Endodermal cell (in vitro differentiated cells): ENCODE data around the gene PTPRT. TPM values are rescaled to one million over a fixed set of nuclear protein-coding genes. Genes with fewer than 3 reads are reported as not detected.

Experiments
- DNase-seq: peaks from one replicate; pipeline ENCODE4 v3.0.0-alpha.2; 2017
- H3K27ac ChIP-seq: 2 replicates; pipeline ENCODE4 v1.5.1; 2013; ENCODE audit warnings: mild to moderate bottlenecking, low read depth, low read length, moderate library complexity
- H3K27me3 ChIP-seq: 2 replicates; pipeline ENCODE4 v1.6.1; 2013; ENCODE audit warnings: mild to moderate bottlenecking, low read length, moderate library complexity; ENCODE audit not compliant: insufficient read depth, control insufficient read depth, poor library complexity, severe bottlenecking
- H3K36me3 ChIP-seq: 2 replicates; pipeline ENCODE4 v1.7.0; 2013; ENCODE audit warnings: mild to moderate bottlenecking, low read length, moderate library complexity; ENCODE audit not compliant: control insufficient read depth, insufficient read depth
- H3K4me1 ChIP-seq: one replicate; pipeline ENCODE4 v1.7.0; 2013; ENCODE audit warnings: low read length; ENCODE audit not compliant: control insufficient read depth, insufficient read depth
- H3K4me3 ChIP-seq: 2 replicates; pipeline ENCODE4 v1.5.1; 2013; ENCODE audit warnings: mild to moderate bottlenecking, low read length, moderate library complexity
- H3K9ac ChIP-seq: 2 replicates; pipeline ENCODE4 v1.6.1; 2013; ENCODE audit warnings: mild to moderate bottlenecking, low read length, moderate library complexity; ENCODE audit not compliant: poor library complexity, severe bottlenecking; ENCODE audit errors: extremely low read depth
- H3K9me3 ChIP-seq: 2 replicates; pipeline ENCODE4 v1.6.1; 2013; ENCODE audit warnings: mild to moderate bottlenecking, low read length, moderate library complexity; ENCODE audit not compliant: control insufficient read depth
- H3K27ac Mint-ChIP-seq: 2 replicates; pipeline ENCODE4 v1.8.0; 2020; ENCODE audit warnings: mixed read lengths
- H3K27me3 Mint-ChIP-seq: 2 replicates; pipeline ENCODE4 v1.8.0; 2021; ENCODE audit warnings: mild to moderate bottlenecking, mixed read lengths; ENCODE audit not compliant: insufficient read depth
- H3K36me3 Mint-ChIP-seq: 2 replicates; pipeline ENCODE4 v1.8.0; 2020; ENCODE audit warnings: low read depth, mixed read lengths
- H3K4me1 Mint-ChIP-seq: 2 replicates; pipeline ENCODE4 v1.8.0; 2020; ENCODE audit warnings: mixed read lengths
- H3K4me3 Mint-ChIP-seq: 2 replicates; pipeline ENCODE4 v1.8.0; 2020; ENCODE audit warnings: mild to moderate bottlenecking, moderate library complexity, mixed read lengths
- H3K9me3 Mint-ChIP-seq: 2 replicates; pipeline ENCODE4 v1.8.0; 2020; ENCODE audit warnings: mild to moderate bottlenecking, mixed read lengths
- WGBS, 2 experiments: methylation state at CpG; one replicate each; pipeline versions ENCODE4 v1.1.5 to v1.1.7; 2013; ENCODE audit warnings: missing lambda C conversion rate in 2 of 2, mixed read lengths in 1 of 2; ENCODE audit not compliant: insufficient coverage in 1 of 2, insufficient read length in 1 of 2; 5-methylcytosine and 5-hydroxymethylcytosine counted together
- total RNA-seq, 2 donors: library from RNA; stranded (reverse); fragmentation: NEBNext Ultra II Directional in 1 of 2; extraction: Animal tissue kit (Norgen Biotek cat#: 25700) in 1 of 2; gene quantifications; 2 replicates in 1 of 2; 3 replicates in 1 of 2; pipeline ENCODE4 v1.2.1, GENCODE V29; 2021
- TF ChIP-seq, protein P1 (sequence below): fragments of 200-600 bp; sonication (generic); conservative IDR thresholded peaks from 2 replicates; pipeline ENCODE4 v1.5.0; 2021; ENCODE audit warnings: antibody characterized with exemption, mild to moderate bottlenecking

Gene PTPRT
- total RNA-seq, 2 donors from 2014 or later: 2.3 to 2.7 TPM

DNA sequence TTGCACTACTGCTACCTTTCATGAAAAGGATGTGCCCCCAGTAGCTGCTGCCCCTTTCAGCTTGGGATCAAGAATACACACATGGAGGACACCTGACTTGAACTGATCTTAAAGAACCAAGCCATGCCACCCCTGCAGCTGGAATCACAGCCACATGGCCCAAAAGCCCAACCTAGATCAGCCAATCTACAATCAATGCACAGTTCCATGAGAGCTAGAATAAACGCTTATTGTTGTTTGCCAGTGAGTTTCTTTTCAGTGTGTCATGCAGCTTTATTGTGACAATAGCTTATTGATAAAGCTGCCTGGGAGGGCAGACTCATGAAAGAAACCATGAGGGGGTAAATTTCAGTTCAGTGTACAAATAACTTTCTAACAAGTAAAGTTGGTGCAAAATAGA is 397.7 kb downstream of the PTPRT start:
- no peak for DNase-seq
- 80 to 100% methylated on average over 1 of the region's 1 CpG for WGBS, 2 experiments
- no peaks in the 10 kb centered on the region for H3K4me1 Mint-ChIP-seq

DNA sequence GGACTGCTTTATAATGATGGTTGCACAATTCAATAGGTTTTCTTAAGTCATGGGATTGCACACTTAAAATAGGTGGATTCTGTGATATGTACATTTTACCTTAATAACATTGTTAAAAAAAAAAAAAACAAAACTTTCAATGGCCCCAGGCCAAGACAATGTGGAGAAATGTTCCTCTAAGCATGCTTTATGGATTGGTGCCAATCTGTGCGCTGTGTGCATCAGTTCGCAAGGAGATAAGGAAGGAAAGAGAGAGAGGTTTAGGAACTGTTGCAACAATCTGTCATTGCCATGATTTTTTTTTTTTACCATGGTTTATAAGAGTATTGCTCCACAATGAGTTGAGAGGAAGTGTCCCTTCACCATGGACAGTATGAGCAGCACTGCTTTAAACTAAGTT is 399.6 kb downstream of the PTPRT start:
- TF ChIP-seq, protein P1, sequence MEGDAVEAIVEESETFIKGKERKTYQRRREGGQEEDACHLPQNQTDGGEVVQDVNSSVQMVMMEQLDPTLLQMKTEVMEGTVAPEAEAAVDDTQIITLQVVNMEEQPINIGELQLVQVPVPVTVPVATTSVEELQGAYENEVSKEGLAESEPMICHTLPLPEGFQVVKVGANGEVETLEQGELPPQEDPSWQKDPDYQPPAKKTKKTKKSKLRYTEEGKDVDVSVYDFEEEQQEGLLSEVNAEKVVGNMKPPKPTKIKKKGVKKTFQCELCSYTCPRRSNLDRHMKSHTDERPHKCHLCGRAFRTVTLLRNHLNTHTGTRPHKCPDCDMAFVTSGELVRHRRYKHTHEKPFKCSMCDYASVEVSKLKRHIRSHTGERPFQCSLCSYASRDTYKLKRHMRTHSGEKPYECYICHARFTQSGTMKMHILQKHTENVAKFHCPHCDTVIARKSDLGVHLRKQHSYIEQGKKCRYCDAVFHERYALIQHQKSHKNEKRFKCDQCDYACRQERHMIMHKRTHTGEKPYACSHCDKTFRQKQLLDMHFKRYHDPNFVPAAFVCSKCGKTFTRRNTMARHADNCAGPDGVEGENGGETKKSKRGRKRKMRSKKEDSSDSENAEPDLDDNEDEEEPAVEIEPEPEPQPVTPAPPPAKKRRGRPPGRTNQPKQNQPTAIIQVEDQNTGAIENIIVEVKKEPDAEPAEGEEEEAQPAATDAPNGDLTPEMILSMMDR: no peak
- H3K27ac ChIP-seq: no peak overlapping the region
- no peak overlapping the region for H3K4me3 Mint-ChIP-seq
- H3K27me3 ChIP-seq: no peaks in the 10 kb centered on the region
- H3K36me3 Mint-ChIP-seq: no peaks in the 10 kb centered on the region
- H3K27me3 Mint-ChIP-seq: peaks cover 6% of the 10 kb centered on the region
- WGBS, 2 experiments: 88 to 93% methylated on average over 2 of the region's 2 CpGs
- H3K9me3 ChIP-seq: no peaks in the 10 kb centered on the region
- no peaks in the 10 kb centered on the region for H3K36me3 ChIP-seq
- no peaks in the 10 kb centered on the region for H3K4me1 Mint-ChIP-seq
- H3K9me3 Mint-ChIP-seq: no peaks in the 10 kb centered on the region
- DNase-seq: no peak
- no peaks in the 10 kb centered on the region for H3K4me1 ChIP-seq
- no peak overlapping the region for H3K27ac Mint-ChIP-seq
- H3K9ac ChIP-seq: no peak overlapping the region
- no peak overlapping the region for H3K4me3 ChIP-seq

More for the DNA sequence above, 397.7 kb downstream of the PTPRT start:
- no peaks in the 10 kb centered on the region for H3K27me3 ChIP-seq
- Mint-ChIP-seq H3K36me3 (no peaks in the 10 kb centered on the region), H3K27ac (no peak overlapping the region), H3K27me3 (peaks cover 6% of the 10 kb centered on the region), H3K4me3 (no peak overlapping the region), H3K9me3 (no peaks in the 10 kb centered on the region)
- no peak overlapping the region for H3K27ac ChIP-seq
- H3K9ac ChIP-seq: no peak overlapping the region
- TF ChIP-seq, protein P1: no peak
- H3K4me3 ChIP-seq: no peak overlapping the region
- H3K4me1 ChIP-seq: no peaks in the 10 kb centered on the region
- no peaks in the 10 kb centered on the region for H3K36me3 ChIP-seq
- H3K9me3 ChIP-seq: peaks cover 4% of the 10 kb centered on the region

DNA sequence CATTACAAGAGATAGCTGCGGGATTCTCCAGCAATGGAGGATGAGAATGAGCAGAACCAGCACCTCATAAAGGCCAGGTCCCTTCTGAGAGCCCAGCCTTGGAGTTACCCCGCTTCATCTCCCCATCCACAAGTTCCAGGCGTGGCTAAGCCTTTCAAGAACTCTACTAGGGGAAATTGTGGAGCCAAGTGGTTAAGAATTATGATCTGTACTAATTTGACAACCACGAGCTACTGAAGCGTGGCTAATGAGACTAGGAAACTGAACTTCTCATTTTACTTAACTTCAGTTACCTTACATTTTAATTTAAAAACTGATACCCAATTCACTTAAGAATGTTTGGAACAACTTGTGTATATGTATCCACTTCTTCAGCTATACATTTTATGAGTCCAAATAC is 401.0 kb downstream of the PTPRT start:
- no peak overlapping the region for H3K27ac Mint-ChIP-seq
- TF ChIP-seq, protein P1: no peak
- Histone ChIP-seq H3K9me3 (no peaks in the 10 kb centered on the region), H3K4me1 (no peaks in the 10 kb centered on the region), H3K27ac (no peak overlapping the region), H3K27me3 (no peaks in the 10 kb centered on the region), H3K36me3 (no peaks in the 10 kb centered on the region), H3K9ac (no peak overlapping the region), H3K4me3 (no peak overlapping the region)
- no peak for DNase-seq
- H3K36me3 Mint-ChIP-seq: no peaks in the 10 kb centered on the region
- no peaks in the 10 kb centered on the region for H3K9me3 Mint-ChIP-seq
- H3K4me3 Mint-ChIP-seq: no peak overlapping the region
- H3K4me1 Mint-ChIP-seq: no peaks in the 10 kb centered on the region
- 88% methylated on average over 5 of the region's 5 CpGs; no CpG with 5 or more reads in 1 of the 2 experiments for WGBS, 2 experiments
- peaks cover 6% of the 10 kb centered on the region for H3K27me3 Mint-ChIP-seq
